Measurements from ENCODE around the gene WDR17. TPM values are rescaled to one million over a fixed set of nuclear protein-coding genes. Genes with fewer than 3 reads are reported as not detected.

WDR17 gene
- total and polyA plus RNA-seq, 7 donors: 0.63 to 11.0 (median 5.8) TPM; not detected in 2

DNA sequence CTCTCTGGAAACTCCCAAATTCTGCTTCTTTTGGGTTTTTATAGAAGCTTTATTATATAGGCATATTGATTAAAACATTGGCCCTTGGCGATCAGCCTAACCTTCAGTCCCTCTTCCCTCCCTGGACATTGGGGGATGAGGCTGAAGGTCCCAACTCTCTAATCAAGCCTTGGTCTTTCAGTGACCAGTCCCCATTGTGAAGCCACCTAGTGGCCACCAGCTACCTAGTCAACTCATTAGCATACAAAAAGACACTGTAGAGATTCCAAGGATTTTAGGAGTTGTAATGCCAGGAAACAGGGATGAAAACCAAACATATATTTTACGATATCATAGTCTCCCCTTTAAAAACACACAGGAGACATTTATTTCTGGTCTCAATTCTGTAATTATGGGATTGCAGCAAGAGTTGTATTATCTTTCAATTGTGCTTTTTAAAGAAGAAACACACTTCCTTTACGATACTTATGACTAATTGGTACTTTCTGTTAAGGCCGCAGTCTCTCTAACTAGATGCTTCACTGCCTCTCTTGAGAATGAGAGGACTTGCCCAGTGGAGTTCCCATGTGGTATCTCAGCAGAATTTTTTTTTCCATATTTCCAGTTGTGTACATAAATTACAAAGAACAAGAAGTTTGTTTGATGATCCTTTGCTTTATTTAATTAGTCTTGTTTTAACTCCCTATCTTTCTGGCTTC, 58.2 kb downstream of the WDR17 start:
- WGBS, 2 donors: 61 to 69% methylated on average over 4 of the region's 4 CpGs
- no peaks in the 10 kb centered on the region for H3K4me1 ChIP-seq
- H3K9me3 ChIP-seq: no peaks in the 10 kb centered on the region
- intact Hi-C loops (cut with DNase I): no loop called here
- no peaks in the 10 kb centered on the region for H3K36me3 ChIP-seq
- H3K27me3 ChIP-seq: no peaks in the 10 kb centered on the region
- no peak overlapping the region for H3K4me3 ChIP-seq
- TF ChIP-seq POLR2A (IDR thresholded peaks at IDR 0.05): no peak
- TF ChIP-seq, protein P1, sequence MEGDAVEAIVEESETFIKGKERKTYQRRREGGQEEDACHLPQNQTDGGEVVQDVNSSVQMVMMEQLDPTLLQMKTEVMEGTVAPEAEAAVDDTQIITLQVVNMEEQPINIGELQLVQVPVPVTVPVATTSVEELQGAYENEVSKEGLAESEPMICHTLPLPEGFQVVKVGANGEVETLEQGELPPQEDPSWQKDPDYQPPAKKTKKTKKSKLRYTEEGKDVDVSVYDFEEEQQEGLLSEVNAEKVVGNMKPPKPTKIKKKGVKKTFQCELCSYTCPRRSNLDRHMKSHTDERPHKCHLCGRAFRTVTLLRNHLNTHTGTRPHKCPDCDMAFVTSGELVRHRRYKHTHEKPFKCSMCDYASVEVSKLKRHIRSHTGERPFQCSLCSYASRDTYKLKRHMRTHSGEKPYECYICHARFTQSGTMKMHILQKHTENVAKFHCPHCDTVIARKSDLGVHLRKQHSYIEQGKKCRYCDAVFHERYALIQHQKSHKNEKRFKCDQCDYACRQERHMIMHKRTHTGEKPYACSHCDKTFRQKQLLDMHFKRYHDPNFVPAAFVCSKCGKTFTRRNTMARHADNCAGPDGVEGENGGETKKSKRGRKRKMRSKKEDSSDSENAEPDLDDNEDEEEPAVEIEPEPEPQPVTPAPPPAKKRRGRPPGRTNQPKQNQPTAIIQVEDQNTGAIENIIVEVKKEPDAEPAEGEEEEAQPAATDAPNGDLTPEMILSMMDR (IDR thresholded peaks at IDR 0.05): peak in 2 of 4 experiments; percentile 26 to 42
- DNase-seq: no peak
- H3K27ac ChIP-seq: no peak overlapping the region

DNA sequence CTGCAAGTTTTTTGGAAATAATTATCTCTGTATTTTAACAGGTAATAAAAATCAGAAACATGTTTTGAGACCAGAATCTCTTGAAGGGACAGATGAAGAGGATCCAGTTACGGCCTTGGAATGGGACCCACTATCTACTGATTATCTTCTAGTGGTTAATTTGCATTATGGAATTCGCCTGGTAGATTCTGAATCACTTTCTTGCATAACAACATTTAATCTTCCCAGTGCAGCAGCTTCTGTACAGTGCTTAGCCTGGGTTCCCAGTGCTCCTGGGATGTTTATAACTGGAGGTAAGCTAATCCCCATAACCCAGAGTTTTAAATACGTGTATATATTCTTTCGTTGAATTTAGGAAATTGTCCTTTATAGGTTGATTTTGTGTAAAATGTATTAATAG, 59.4 kb downstream of the WDR17 start:
- intact Hi-C loops (cut with DNase I): no loop called here
- Histone ChIP-seq H3K27me3 (no peaks in the 10 kb centered on the region), H3K27ac (no peak overlapping the region), H3K4me3 (no peak overlapping the region), H3K9me3 (no peaks in the 10 kb centered on the region), H3K4me1 (no peaks in the 10 kb centered on the region), H3K36me3 (no peaks in the 10 kb centered on the region)
- TF ChIP-seq EP300 (IDR thresholded peaks at IDR 0.05) (no peak), POLR2A (IDR thresholded peaks at IDR 0.05) (no peak), POLR2AphosphoS5 (IDR thresholded peaks at IDR 0.05) (no peak)
- TF ChIP-seq, protein P1 (IDR thresholded peaks at IDR 0.05): no peak
- DNase-seq: no peak
- WGBS, 2 donors: 89 to 91% methylated on average over 4 of the region's 4 CpGs

DNA sequence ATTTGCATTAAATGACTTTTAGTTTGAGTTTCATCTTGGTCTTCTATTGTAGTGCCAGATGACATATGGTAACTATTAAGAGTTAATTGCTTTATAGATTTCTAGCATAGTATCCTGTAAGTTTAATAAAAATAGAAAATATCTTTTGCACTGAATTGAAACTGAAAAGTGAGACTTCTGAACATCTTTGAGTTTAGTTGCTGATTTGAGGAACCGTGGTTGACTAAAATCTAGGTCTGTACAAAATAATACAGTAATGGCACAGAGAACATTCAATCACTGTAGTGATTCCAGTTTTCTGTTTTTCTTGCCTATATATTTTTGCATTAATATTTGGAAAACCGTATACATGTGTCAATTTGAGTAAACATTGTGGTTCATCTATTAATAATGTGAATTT, 69.0 kb downstream of the WDR17 start:
- Histone ChIP-seq H3K4me3 (no peak overlapping the region), H3K4me1 (no peaks in the 10 kb centered on the region), H3K27ac (no peak overlapping the region), H3K27me3 (no peaks in the 10 kb centered on the region), H3K36me3 (no peaks in the 10 kb centered on the region), H3K9me3 (no peaks in the 10 kb centered on the region)
- no peak for DNase-seq
- TF ChIP-seq EP300 (IDR thresholded peaks at IDR 0.05) (no peak), POLR2AphosphoS5 (IDR thresholded peaks at IDR 0.05) (no peak), POLR2A (IDR thresholded peaks at IDR 0.05) (no peak)
- TF ChIP-seq, protein P1 (IDR thresholded peaks at IDR 0.05): no peak
- 69 to 74% methylated on average over 2 of the region's 2 CpGs for WGBS, 2 donors
- intact Hi-C loops (cut with DNase I): no loop called here

DNA sequence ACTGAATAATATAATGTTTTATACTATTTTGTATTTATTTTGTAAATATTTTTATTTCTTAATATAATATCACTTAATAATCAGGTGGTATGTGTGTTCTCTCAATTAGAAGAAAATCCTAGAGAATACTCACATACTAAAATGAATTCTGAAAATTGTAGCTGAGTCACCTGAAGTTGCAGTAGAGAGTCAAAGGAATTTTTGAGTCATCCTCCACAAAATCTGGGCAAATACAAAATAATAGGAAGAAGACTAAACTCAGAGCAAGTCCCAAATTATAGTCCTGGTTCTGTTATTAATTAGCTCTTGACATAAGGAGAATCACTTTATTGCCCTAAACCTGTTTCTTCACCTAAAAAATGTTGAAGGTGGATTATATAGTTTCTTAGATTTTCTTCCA, 72.0 kb downstream of the WDR17 start:
- Histone ChIP-seq H3K4me1 (no peaks in the 10 kb centered on the region), H3K27me3 (no peaks in the 10 kb centered on the region), H3K36me3 (no peaks in the 10 kb centered on the region), H3K27ac (no peak overlapping the region), H3K9me3 (no peaks in the 10 kb centered on the region), H3K4me3 (no peak overlapping the region)
- TF ChIP-seq POLR2A (IDR thresholded peaks at IDR 0.05) (no peak), EP300 (IDR thresholded peaks at IDR 0.05) (no peak), POLR2AphosphoS5 (IDR thresholded peaks at IDR 0.05) (no peak)
- TF ChIP-seq, protein P1 (IDR thresholded peaks at IDR 0.05): no peak
- no peak for DNase-seq
- intact Hi-C loops (cut with DNase I): no loop called here

DNA sequence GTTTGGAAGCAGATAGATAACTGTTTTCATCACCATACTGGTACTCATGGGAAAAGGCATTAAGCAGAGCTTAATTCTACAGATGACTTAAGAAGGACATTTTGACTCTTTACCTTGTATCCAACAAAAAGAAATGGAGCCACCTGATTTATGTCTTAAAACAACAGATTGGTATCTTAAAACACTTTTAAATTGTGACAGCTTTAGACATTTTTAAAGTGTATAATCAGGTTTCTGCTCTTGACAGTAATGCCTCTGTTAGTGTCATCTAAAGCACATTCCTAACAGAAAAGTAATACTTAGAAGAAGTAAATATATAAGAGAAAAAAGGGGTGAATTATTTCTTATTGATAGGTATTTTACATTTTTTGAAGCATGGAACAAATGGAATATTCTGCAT, 73.9 kb downstream of the WDR17 start:
- no peak overlapping the region for H3K27ac ChIP-seq
- no peak for DNase-seq
- intact Hi-C loops (cut with DNase I): no loop called here
- no peak overlapping the region for H3K4me3 ChIP-seq
- H3K9me3 ChIP-seq: no peaks in the 10 kb centered on the region
- TF ChIP-seq EP300 (IDR thresholded peaks at IDR 0.05) (no peak), POLR2AphosphoS5 (IDR thresholded peaks at IDR 0.05) (no peak), POLR2A (IDR thresholded peaks at IDR 0.05) (no peak)
- TF ChIP-seq, protein P1 (IDR thresholded peaks at IDR 0.05): no peak
- H3K27me3 ChIP-seq: no peaks in the 10 kb centered on the region
- no peaks in the 10 kb centered on the region for H3K4me1 ChIP-seq
- no peaks in the 10 kb centered on the region for H3K36me3 ChIP-seq
